Epithelial cell of proximal tubule (primary cell): Measurements from ENCODE around the gene CPA5. TPM values are rescaled to one million over a fixed set of nuclear protein-coding genes. Genes with fewer than 3 reads are reported as not detected.

Experiments used
- DNase-seq: peaks from one replicate; pipeline ENCODE4 v3.0.0-alpha.2; 2011; ENCODE audit warnings: low read depth
- H3K4me3 ChIP-seq: 2 replicates; pipeline ENCODE4 v1.5.1; 2011; ENCODE audit warnings: low read depth, mild to moderate bottlenecking, low read length
- total RNA-seq: library from RNA; depleted of rRNA; stranded (reverse); fragments of >200 nt; gene quantifications from 2 replicates; pipeline ENCODE4 v1.2.3, GENCODE V29; 2015
- TF ChIP-seq, protein P1 (sequence below): conservative IDR thresholded peaks from 2 replicates; pipeline ENCODE4 v1.5.1; 2012; ENCODE audit warnings: low read depth, mild to moderate bottlenecking, low read length

Gene CPA5
- total RNA-seq, 1 donor from 2014 or later: 0.12 TPM

DNA sequence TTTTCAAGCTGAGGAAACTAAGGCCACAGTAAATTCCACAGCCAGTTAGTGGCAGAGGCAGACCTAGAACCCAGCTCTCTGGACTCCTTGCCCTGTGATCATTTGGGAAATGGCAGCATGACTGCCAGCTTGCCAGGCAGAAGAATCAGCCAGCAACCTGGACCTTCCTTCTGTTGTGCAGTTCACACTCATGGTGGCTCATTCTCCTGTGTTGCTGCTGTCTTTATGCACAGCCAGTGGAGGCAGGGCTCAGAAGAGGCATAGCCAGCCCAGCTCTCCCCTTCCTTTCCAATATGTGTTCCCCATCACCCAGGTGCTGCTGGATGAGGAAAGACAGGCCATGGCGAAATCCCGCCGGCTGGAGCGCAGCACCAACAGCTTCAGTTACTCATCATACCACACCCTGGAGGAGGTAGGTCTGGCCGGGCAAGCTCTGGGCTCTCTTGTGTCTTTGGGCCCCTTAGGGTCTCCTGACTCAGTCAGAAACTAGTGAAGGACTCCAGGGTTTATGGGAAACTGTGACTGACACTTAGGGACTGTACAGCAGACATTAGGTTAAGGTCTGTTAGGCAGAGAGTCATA is 14.8 kb downstream of the CPA5 start:
- no peak for DNase-seq
- TF ChIP-seq, protein P1, sequence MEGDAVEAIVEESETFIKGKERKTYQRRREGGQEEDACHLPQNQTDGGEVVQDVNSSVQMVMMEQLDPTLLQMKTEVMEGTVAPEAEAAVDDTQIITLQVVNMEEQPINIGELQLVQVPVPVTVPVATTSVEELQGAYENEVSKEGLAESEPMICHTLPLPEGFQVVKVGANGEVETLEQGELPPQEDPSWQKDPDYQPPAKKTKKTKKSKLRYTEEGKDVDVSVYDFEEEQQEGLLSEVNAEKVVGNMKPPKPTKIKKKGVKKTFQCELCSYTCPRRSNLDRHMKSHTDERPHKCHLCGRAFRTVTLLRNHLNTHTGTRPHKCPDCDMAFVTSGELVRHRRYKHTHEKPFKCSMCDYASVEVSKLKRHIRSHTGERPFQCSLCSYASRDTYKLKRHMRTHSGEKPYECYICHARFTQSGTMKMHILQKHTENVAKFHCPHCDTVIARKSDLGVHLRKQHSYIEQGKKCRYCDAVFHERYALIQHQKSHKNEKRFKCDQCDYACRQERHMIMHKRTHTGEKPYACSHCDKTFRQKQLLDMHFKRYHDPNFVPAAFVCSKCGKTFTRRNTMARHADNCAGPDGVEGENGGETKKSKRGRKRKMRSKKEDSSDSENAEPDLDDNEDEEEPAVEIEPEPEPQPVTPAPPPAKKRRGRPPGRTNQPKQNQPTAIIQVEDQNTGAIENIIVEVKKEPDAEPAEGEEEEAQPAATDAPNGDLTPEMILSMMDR: no peak
- no peak overlapping the region for H3K4me3 ChIP-seq

DNA sequence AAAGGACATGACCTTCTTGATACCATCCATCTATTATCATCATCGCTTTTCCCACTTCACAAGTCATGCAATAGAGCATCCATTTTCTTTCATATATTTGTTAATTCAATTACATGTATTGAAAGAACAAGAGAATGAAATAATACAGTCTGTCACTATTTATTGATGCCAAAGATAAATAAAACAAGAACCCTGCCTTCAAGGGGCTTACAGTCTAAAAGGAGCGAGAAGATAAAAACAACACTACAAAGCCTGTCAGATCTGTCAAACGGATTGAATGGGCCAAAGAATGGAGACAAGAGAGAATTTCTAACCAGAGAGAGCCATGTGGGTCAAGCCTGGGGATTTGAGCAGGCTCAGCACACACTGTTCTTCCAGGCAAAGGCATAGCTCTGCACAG is 15.9 kb downstream of the CPA5 start:
- no peak for DNase-seq
- TF ChIP-seq, protein P1: no peak
- H3K4me3 ChIP-seq: no peak overlapping the region

DNA sequence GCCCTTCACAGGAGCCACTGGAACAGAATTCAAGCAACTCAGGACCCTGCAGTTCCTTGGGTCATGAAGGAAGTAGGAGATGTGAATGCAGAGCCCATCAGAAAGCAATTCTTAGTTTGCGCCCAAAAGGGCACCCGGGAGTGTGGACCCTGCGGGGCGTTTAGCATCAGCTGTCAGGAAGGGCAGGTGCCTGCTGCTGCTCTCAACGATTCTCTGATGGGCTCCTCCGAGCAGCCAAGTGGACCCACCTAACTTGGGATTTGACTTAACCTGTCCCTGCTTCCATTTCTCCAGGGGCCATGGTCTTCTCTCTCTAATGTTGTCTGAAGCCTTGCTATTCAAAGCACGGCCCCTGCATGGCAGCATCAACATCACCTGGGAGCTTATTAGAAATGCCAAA is 17.1 kb downstream of the CPA5 start:
- TF ChIP-seq, protein P1: no peak
- no peak for DNase-seq
- H3K4me3 ChIP-seq: no peak overlapping the region

DNA sequence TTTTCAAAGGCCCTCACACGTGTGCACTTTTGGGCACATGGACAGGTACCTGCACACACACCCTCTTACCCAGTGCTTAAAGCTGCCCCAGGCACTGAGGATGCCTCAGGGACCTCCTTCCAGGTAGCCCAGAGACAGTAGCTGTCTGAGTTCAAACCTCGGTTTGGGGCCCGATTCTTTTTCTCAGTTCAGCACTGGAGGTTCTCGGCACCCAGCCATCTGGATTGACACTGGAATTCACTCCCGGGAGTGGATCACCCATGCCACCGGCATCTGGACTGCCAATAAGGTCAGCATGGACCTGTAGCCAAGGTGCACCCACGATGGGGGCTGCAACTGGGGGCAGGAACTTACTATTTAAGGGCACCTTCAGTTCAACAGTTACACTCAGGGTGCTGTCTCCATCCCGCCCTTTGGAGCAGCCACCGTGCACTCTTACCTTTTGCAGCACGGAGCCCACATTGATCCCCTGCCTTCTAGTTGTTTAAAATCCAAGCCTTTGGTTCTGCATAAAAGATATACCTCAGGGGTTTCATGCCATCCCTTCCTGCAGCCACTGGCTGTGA is 17.7 kb downstream of the CPA5 start:
- H3K4me3 ChIP-seq: no peak overlapping the region
- TF ChIP-seq, protein P1: no peak
- no peak for DNase-seq

DNA sequence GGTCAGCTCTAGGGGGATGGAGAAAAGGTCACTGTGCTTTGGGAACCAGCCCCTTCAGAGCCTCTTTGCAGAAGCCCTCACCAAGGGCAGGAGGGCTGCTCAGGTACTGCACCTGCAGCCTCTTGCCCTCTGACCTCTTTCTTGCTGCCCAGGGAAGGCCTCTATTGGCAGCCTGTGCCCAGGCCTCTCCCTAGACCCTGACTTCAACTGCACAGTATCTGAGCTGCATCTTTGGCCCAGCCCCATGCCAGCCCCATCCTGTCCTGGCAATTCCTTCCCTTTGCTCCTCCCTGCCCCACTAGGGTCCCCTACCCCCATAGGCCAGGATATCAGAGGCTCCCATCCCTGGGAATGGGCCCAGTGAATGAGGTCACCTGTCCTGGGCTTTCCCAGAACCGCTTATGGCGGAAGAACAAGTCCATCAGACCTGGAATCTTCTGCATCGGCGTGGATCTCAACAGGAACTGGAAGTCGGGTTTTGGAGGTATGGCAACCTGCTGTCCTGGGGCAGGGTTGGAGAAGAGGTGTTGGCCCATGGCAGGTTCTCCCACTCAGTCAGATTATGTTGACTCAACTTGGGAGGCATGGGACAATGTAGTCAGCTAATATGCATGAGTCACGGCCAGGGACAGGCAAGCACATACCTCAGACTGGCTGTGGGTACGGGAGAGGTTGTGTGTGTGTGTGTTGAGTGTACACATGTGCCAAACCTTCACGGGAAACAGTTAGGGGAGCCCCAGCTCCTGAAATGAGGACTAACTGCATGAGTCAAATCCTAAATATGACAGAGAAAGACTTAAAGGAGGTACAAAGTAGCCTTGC is 18.6 kb downstream of the CPA5 start:
- TF ChIP-seq, protein P1: no peak
- DNase-seq: peak; percentile 96

DNA sequence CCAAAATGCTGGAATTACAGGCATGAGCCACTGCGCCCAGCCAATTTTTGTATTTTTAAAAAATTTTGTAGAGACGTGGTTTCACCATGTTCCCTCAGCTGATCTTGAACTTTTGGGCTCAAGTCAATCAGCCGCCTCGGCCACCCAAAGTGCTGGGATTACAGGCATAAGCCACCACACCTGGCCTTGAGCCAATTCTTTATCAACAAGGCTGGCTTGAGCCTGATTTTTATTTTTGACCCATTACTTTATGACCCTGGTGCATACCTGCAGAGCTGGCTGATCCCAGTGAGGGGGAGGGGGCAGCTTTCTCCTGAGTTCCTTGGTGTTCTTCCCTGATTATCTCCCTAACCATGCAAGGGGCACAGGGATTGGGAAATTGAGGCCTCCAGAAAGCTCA is 19.8 kb downstream of the CPA5 start:
- no peak for DNase-seq
- TF ChIP-seq, protein P1: no peak
- H3K4me3 ChIP-seq: no peak overlapping the region

More for the DNA sequence above, 18.6 kb downstream of the CPA5 start:
- H3K4me3 ChIP-seq: no peak overlapping the region
